ENCODE measurements around the gene GTF2F2. TPM values are rescaled to one million over a fixed set of nuclear protein-coding genes. Genes with fewer than 3 reads are reported as not detected.

GTF2F2 gene
- total and polyA plus RNA-seq, 2 experiments from 2014 or later, result 42.1 to 75.6 TPM

GRCh38 chr13:45296259-45296658 is 175.9 kb downstream of the GTF2F2 start:
- Histone ChIP-seq H3K4me3 (no peak overlapping the region), H3K36me3 (ENCODE audit: insufficient read depth) (no peaks in the 10 kb centered on the region; the same call in 1 of the 2 replicates), H3F3A (replicated peaks; ENCODE audit: low read depth) (0 out of 2 replicates have a peak, but pooled peaks cover 2% of the 10 kb centered on the region), H3K27me3 (ENCODE audit: insufficient read depth) (no peaks in the 10 kb centered on the region), H4K20me1 (replicated peaks; ENCODE audit: insufficient read depth) (no peaks in the 10 kb centered on the region), H3K27ac (ENCODE audit: low read depth) (no peak overlapping the region), H3K79me2 (replicated peaks; ENCODE audit: insufficient read depth) (no peaks in the 10 kb centered on the region), H2AFZ (no peak overlapping the region), H3K4me2 (no peak overlapping the region), H3K4me1 (ENCODE audit: insufficient read depth) (peaks cover 10% of the 10 kb centered on the region; the same call in 1 of the 2 replicates), H3K9me2 (ENCODE audit: insufficient read depth) (no peaks in the 10 kb centered on the region)
- H3K4me1 Mint-ChIP-seq, result peaks cover 2% of the 10 kb centered on the region; the same call in 2 of the 3 replicates
- H3K4me3 Mint-ChIP-seq, result no peak overlapping the region
- H3K27me3 Mint-ChIP-seq (ENCODE audit: insufficient read depth, low read depth, poor library complexity), result peaks cover 10% of the 10 kb centered on the region
- DNase-seq (ENCODE audit: low spot score) (no peak), ATAC-seq (no peak)
- no peaks in the 10 kb centered on the region for H3K9me3 Mint-ChIP-seq
- no peaks in the 10 kb centered on the region for H3K36me3 Mint-ChIP-seq (ENCODE audit: low read depth)
- no peak overlapping the region for H3K27ac Mint-ChIP-seq
- no peak for TF ChIP-seq NANOG (IDR thresholded peaks at IDR 0.05; ENCODE audit: borderline replicate concordance)
- TF ChIP-seq ZNF114 (CRISPR knock-in tag; IDR thresholded peaks at IDR 0.05), result no peak
- TF ChIP-seq CREB1 (CRISPR knock-in tag; IDR thresholded peaks at IDR 0.05; ENCODE audit: low read depth), result no peak
- no peak for TF ChIP-seq JUNB (IDR thresholded peaks at IDR 0.05; ENCODE audit: unreplicated experiment)
- TF ChIP-seq ZNF331 (CRISPR knock-in tag; IDR thresholded peaks at IDR 0.05; ENCODE audit: low read depth), result no peak
- no peak for TF ChIP-seq EZH2phosphoT487 (IDR thresholded peaks at IDR 0.05; ENCODE audit: unreplicated experiment)
- TF ChIP-seq ETS1 (IDR thresholded peaks at IDR 0.05), result no peak
- no peak for TF ChIP-seq EZH2 (IDR thresholded peaks at IDR 0.05; ENCODE audit: low read depth, unreplicated experiment)
- TF ChIP-seq CTCF (conservative IDR thresholded peaks at IDR 0.05; ENCODE audit: low read depth in 2 of 2), result no peak
- TF ChIP-seq, protein P1, sequence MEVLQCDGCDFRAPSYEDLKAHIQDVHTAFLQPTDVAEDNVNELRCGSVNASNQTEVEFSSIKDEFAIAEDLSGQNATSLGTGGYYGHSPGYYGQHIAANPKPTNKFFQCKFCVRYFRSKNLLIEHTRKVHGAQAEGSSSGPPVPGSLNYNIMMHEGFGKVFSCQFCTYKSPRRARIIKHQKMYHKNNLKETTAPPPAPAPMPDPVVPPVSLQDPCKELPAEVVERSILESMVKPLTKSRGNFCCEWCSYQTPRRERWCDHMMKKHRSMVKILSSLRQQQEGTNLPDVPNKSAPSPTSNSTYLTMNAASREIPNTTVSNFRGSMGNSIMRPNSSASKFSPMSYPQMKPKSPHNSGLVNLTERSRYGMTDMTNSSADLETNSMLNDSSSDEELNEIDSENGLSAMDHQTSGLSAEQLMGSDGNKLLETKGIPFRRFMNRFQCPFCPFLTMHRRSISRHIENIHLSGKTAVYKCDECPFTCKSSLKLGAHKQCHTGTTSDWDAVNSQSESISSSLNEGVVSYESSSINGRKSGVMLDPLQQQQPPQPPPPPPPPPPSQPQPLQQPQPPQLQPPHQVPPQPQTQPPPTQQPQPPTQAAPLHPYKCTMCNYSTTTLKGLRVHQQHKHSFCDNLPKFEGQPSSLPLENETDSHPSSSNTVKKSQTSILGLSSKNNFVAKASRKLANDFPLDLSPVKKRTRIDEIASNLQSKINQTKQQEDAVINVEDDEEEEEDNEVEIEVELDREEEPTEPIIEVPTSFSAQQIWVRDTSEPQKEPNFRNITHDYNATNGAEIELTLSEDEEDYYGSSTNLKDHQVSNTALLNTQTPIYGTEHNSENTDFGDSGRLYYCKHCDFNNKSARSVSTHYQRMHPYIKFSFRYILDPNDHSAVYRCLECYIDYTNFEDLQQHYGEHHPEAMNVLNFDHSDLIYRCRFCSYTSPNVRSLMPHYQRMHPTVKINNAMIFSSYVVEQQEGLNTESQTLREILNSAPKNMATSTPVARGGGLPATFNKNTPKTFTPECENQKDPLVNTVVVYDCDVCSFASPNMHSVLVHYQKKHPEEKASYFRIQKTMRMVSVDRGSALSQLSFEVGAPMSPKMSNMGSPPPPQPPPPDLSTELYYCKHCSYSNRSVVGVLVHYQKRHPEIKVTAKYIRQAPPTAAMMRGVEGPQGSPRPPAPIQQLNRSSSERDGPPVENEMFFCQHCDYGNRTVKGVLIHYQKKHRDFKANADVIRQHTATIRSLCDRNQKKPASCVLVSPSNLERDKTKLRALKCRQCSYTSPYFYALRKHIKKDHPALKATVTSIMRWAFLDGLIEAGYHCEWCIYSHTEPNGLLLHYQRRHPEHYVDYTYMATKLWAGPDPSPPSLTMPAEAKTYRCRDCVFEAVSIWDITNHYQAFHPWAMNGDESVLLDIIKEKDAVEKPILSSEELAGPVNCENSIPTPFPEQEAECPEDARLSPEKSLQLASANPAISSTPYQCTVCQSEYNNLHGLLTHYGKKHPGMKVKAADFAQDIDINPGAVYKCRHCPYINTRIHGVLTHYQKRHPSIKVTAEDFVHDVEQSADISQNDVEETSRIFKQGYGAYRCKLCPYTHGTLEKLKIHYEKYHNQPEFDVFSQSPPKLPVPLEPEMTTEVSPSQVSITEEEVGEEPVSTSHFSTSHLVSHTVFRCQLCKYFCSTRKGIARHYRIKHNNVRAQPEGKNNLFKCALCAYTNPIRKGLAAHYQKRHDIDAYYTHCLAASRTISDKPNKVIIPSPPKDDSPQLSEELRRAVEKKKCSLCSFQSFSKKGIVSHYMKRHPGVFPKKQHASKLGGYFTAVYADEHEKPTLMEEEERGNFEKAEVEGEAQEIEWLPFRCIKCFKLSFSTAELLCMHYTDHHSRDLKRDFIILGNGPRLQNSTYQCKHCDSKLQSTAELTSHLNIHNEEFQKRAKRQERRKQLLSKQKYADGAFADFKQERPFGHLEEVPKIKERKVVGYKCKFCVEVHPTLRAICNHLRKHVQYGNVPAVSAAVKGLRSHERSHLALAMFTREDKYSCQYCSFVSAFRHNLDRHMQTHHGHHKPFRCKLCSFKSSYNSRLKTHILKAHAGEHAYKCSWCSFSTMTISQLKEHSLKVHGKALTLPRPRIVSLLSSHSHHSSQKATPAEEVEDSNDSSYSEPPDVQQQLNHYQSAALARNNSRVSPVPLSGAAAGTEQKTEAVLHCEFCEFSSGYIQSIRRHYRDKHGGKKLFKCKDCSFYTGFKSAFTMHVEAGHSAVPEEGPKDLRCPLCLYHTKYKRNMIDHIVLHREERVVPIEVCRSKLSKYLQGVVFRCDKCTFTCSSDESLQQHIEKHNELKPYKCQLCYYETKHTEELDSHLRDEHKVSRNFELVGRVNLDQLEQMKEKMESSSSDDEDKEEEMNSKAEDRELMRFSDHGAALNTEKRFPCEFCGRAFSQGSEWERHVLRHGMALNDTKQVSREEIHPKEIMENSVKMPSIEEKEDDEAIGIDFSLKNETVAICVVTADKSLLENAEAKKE (CRISPR knock-in tag; IDR thresholded peaks at IDR 0.05), result no peak
- no peak for TF ChIP-seq STAT1 (IDR thresholded peaks at IDR 0.05; ENCODE audit: unreplicated experiment)
- TF ChIP-seq REST (IDR thresholded peaks at IDR 0.05; ENCODE audit: unreplicated experiment), result no peak
- TF ChIP-seq POLR2AphosphoS5 (IDR thresholded peaks at IDR 0.05; ENCODE audit: low read depth), result no peak

Data from GM23338 (cell line).